ENCODE measurements around the gene CHRM2.

CHRM2 gene

DNA sequence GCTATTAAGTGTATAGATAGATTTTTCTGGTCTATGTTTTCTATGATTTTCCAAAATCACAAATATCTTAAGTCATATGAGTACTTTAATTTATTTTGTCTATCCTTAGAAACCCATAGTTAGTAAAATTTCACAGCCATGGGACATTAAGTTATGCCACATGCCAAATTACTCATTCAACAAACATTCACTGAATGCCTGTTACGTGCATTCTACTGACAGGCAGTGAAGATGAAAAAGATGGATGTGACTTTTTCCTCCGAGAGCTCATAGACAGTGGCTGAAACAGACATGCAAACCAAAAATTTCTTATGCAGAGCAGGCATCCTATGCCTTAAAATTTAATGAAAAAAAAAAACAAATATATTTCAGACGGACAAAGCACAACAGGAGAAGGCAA, 84.9 kb downstream of the CHRM2 start:
- no peaks in the 10 kb centered on the region for H3K9me3 ChIP-seq (ENCODE audit: control insufficient read depth, insufficient read depth, low read length)
- H3K4me3 ChIP-seq (ENCODE audit: low read length), result no peak overlapping the region
- no peaks in the 10 kb centered on the region for H3K9me2 ChIP-seq (replicated peaks; ENCODE audit: control insufficient read depth, low read length)
- no peaks in the 10 kb centered on the region for H3K4me1 ChIP-seq (ENCODE audit: control insufficient read depth, low read length)
- H3K79me2 ChIP-seq (ENCODE audit: control insufficient read depth, low read length), result no peaks in the 10 kb centered on the region
- no peak overlapping the region for H3K27ac ChIP-seq (ENCODE audit: low read depth, low read length)
- no peaks in the 10 kb centered on the region for H3F3A ChIP-seq (ENCODE audit: control insufficient read depth, insufficient read depth)
- no peaks in the 10 kb centered on the region for H3K27me3 ChIP-seq (ENCODE audit: control insufficient read depth, low read length)
- no peaks in the 10 kb centered on the region for H4K20me1 ChIP-seq (ENCODE audit: control insufficient read depth, insufficient read depth, low read depth, low read length)
- H3K4me2 ChIP-seq (ENCODE audit: low read length), result no peak overlapping the region
- TF ChIP-seq, protein P1, sequence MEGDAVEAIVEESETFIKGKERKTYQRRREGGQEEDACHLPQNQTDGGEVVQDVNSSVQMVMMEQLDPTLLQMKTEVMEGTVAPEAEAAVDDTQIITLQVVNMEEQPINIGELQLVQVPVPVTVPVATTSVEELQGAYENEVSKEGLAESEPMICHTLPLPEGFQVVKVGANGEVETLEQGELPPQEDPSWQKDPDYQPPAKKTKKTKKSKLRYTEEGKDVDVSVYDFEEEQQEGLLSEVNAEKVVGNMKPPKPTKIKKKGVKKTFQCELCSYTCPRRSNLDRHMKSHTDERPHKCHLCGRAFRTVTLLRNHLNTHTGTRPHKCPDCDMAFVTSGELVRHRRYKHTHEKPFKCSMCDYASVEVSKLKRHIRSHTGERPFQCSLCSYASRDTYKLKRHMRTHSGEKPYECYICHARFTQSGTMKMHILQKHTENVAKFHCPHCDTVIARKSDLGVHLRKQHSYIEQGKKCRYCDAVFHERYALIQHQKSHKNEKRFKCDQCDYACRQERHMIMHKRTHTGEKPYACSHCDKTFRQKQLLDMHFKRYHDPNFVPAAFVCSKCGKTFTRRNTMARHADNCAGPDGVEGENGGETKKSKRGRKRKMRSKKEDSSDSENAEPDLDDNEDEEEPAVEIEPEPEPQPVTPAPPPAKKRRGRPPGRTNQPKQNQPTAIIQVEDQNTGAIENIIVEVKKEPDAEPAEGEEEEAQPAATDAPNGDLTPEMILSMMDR (IDR thresholded peaks at IDR 0.05; ENCODE audit: low read depth, low read length, poor library complexity, severe bottlenecking), result no peak
- TF ChIP-seq EZH2phosphoT487 (IDR thresholded peaks at IDR 0.05; ENCODE audit: borderline replicate concordance, low read length), result no peak
- H3K36me3 ChIP-seq (ENCODE audit: control insufficient read depth, low read length), result no peaks in the 10 kb centered on the region

DNA sequence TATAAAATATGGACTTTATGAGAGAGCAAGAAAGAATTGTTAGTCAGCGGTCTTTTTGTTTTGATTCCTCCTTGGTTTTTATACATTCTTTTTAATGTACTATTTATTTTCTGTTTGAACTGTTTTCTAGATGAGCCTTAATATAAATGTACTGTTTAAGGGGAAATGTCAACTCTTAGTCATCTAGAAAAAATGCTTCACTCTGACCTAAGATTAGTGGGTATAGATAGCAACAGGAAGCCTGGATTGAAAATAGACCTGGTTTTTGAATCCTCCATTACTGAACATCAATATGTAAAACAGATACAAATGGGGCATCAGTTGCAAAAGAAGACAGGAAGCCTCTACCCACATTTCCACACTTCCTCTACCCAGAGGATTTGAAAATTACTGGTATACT, 87.8 kb downstream of the CHRM2 start:
- H3K4me1 ChIP-seq (ENCODE audit: control insufficient read depth, low read length), result no peaks in the 10 kb centered on the region
- no peak overlapping the region for H3K27ac ChIP-seq (ENCODE audit: low read depth, low read length)
- no peaks in the 10 kb centered on the region for H3K36me3 ChIP-seq (ENCODE audit: control insufficient read depth, low read length)
- H3K4me3 ChIP-seq (ENCODE audit: low read length), result no peak overlapping the region
- H4K20me1 ChIP-seq (ENCODE audit: control insufficient read depth, insufficient read depth, low read depth, low read length), result no peaks in the 10 kb centered on the region
- no peaks in the 10 kb centered on the region for H3F3A ChIP-seq (ENCODE audit: control insufficient read depth, insufficient read depth)
- no peak for TF ChIP-seq EZH2phosphoT487 (IDR thresholded peaks at IDR 0.05; ENCODE audit: borderline replicate concordance, low read length)
- TF ChIP-seq, protein P1 (IDR thresholded peaks at IDR 0.05; ENCODE audit: low read depth, low read length, poor library complexity, severe bottlenecking), result no peak
- no peaks in the 10 kb centered on the region for H3K9me3 ChIP-seq (ENCODE audit: control insufficient read depth, insufficient read depth, low read length)
- no peaks in the 10 kb centered on the region for H3K27me3 ChIP-seq (ENCODE audit: control insufficient read depth, low read length)
- H3K9me2 ChIP-seq (replicated peaks; ENCODE audit: control insufficient read depth, low read length), result no peaks in the 10 kb centered on the region
- H3K79me2 ChIP-seq (ENCODE audit: control insufficient read depth, low read length), result no peaks in the 10 kb centered on the region
- H3K4me2 ChIP-seq (ENCODE audit: low read length), result no peak overlapping the region

DNA sequence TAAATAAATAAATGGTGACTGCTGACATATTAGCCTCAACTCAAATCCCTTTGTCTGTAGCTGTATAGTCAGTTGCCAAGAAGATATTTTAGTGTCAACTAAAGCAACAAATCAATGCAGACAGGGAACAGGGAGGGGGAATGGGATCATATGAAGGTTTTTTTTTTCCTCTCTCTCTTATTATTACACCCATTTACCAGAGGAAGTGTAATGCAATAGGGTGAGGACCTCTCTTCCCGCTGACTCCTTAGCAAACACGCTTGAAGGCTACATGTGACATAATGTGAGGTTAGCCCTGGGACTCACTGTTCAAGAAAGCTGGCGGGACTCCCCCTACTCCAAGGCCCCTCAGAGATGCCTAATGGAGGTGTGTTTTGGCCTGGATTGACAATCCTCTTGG, 88.2 kb downstream of the CHRM2 start:
- Histone ChIP-seq H3K27me3 (ENCODE audit: control insufficient read depth, low read length) (no peaks in the 10 kb centered on the region), H3K4me1 (ENCODE audit: control insufficient read depth, low read length) (no peaks in the 10 kb centered on the region), H3K9me3 (ENCODE audit: control insufficient read depth, insufficient read depth, low read length) (no peaks in the 10 kb centered on the region), H3F3A (ENCODE audit: control insufficient read depth, insufficient read depth) (no peaks in the 10 kb centered on the region), H3K4me3 (ENCODE audit: low read length) (no peak overlapping the region), H3K79me2 (ENCODE audit: control insufficient read depth, low read length) (no peaks in the 10 kb centered on the region), H3K27ac (ENCODE audit: low read depth, low read length) (no peak overlapping the region), H3K4me2 (ENCODE audit: low read length) (no peak overlapping the region), H3K36me3 (ENCODE audit: control insufficient read depth, low read length) (no peaks in the 10 kb centered on the region), H3K9me2 (replicated peaks; ENCODE audit: control insufficient read depth, low read length) (no peaks in the 10 kb centered on the region), H4K20me1 (ENCODE audit: control insufficient read depth, insufficient read depth, low read depth, low read length) (no peaks in the 10 kb centered on the region)
- no peak for TF ChIP-seq EZH2phosphoT487 (IDR thresholded peaks at IDR 0.05; ENCODE audit: borderline replicate concordance, low read length)
- TF ChIP-seq, protein P1 (IDR thresholded peaks at IDR 0.05; ENCODE audit: low read depth, low read length, poor library complexity, severe bottlenecking), result no peak

DNA sequence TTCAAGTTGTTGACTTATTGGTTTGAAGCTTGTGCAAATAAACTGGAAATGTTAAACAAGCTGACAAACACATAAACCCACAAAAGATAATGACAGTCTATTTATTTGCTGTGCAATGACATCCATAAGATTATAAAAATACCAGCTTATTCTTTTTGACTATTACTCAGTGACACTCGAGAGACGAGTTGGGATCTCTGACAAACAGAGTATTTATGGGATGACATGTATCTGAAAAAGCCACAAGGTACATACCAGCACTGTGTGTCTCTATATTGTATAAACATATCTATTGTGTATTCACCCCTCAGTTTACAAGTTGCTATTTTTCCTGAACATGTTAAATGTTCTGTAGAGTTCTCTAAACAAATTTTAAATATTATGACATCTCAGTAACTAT, 88.9 kb downstream of the CHRM2 start:
- Histone ChIP-seq H3K27ac (ENCODE audit: low read depth, low read length) (no peak overlapping the region), H3F3A (ENCODE audit: control insufficient read depth, insufficient read depth) (no peaks in the 10 kb centered on the region), H3K27me3 (ENCODE audit: control insufficient read depth, low read length) (no peaks in the 10 kb centered on the region), H4K20me1 (ENCODE audit: control insufficient read depth, insufficient read depth, low read depth, low read length) (no peaks in the 10 kb centered on the region), H3K4me3 (ENCODE audit: low read length) (no peak overlapping the region), H3K79me2 (ENCODE audit: control insufficient read depth, low read length) (no peaks in the 10 kb centered on the region), H3K4me2 (ENCODE audit: low read length) (no peak overlapping the region), H3K9me2 (replicated peaks; ENCODE audit: control insufficient read depth, low read length) (no peaks in the 10 kb centered on the region), H3K36me3 (ENCODE audit: control insufficient read depth, low read length) (no peaks in the 10 kb centered on the region), H3K9me3 (ENCODE audit: control insufficient read depth, insufficient read depth, low read length) (no peaks in the 10 kb centered on the region), H3K4me1 (ENCODE audit: control insufficient read depth, low read length) (no peaks in the 10 kb centered on the region)
- TF ChIP-seq EZH2phosphoT487 (IDR thresholded peaks at IDR 0.05; ENCODE audit: borderline replicate concordance, low read length), result no peak
